GM11168 (cell line): ENCODE results near the gene PPP1R3C.

Source experiments
- in situ Hi-C: fragments of 300-500 bp; cut with MboI; formaldehyde crosslinking; loops from one replicate; pipeline ENCODE4 v1.12.0; 2022; ENCODE audit warnings: low sequenced_read_pairs; ENCODE audit not compliant: unreplicated experiment

PPP1R3C gene

GRCh38 chr10:91602868-91603568 lies 29.9 kb downstream of the PPP1R3C start:
- in situ Hi-C loops: no loop called here

- in situ Hi-C loops: no loop called here
Observed at GRCh38 chr10:91602449-91602848, 30.4 kb downstream of the PPP1R3C start.

- in situ Hi-C loops: no loop called here
Observed at GRCh38 chr10:91601212-91601611, 31.7 kb downstream of the PPP1R3C start.

- in situ Hi-C loops: no loop called here
Observed at GRCh38 chr10:91598211-91598977, 34.5 kb downstream of the PPP1R3C start.

- in situ Hi-C loops: no loop called here
Observed at GRCh38 chr10:91597197-91597881, 35.5 kb downstream of the PPP1R3C start.

GRCh38 chr10:91596825-91597196 lies 36.1 kb downstream of the PPP1R3C start:
- in situ Hi-C loops: no loop called here

- in situ Hi-C loops: no loop called here
Observed at GRCh38 chr10:91593834-91594233, 39.0 kb downstream of the PPP1R3C start.

GRCh38 chr10:91593366-91593765 lies 39.5 kb downstream of the PPP1R3C start:
- in situ Hi-C loops: no loop called here

GRCh38 chr10:91592266-91592975 lies 40.5 kb downstream of the PPP1R3C start:
- in situ Hi-C loops: no loop called here

- in situ Hi-C loops: no loop called here
Observed at GRCh38 chr10:91591797-91592174, 41.1 kb downstream of the PPP1R3C start.

GRCh38 chr10:91590904-91591796 lies 41.7 kb downstream of the PPP1R3C start:
- in situ Hi-C loops: no loop called here

- in situ Hi-C loops: no loop called here
Observed at GRCh38 chr10:91590142-91590903, 42.5 kb downstream of the PPP1R3C start.

- in situ Hi-C loops: no loop called here
Observed at GRCh38 chr10:91589658-91590035, 43.2 kb downstream of the PPP1R3C start.

- in situ Hi-C loops: no loop called here
Observed at GRCh38 chr10:91589015-91589657, 43.7 kb downstream of the PPP1R3C start.

- in situ Hi-C loops: no loop called here
Observed at GRCh38 chr10:91587710-91588638, 44.9 kb downstream of the PPP1R3C start.

- in situ Hi-C loops: no loop called here
Observed at GRCh38 chr10:91582153-91582554, 50.7 kb downstream of the PPP1R3C start.

GRCh38 chr10:91579329-91579985 lies 53.4 kb downstream of the PPP1R3C start:
- in situ Hi-C loops: no loop called here
